Glutamatergic neuron (in vitro differentiated cells): ENCODE measurements around the gene PPP6R3. TPM values are rescaled to one million over a fixed set of nuclear protein-coding genes. Genes with fewer than 3 reads are reported as not detected.

Experiments used
- DNase-seq: peaks from one replicate; pipeline ENCODE4 v3.0.0; 2022
- H3K27ac Mint-ChIP-seq: one replicate; pipeline ENCODE4 v1.8.0; 2020; ENCODE audit warnings: mild to moderate bottlenecking, mixed read lengths, inconsistent platforms; ENCODE audit not compliant: unreplicated experiment
- H3K27me3 Mint-ChIP-seq: one replicate; pipeline ENCODE4 v1.8.0; 2020; ENCODE audit warnings: mild to moderate bottlenecking, moderate library complexity, mixed read lengths, inconsistent platforms; ENCODE audit not compliant: unreplicated experiment
- H3K36me3 Mint-ChIP-seq: one replicate; pipeline ENCODE4 v1.8.0; 2020; ENCODE audit warnings: mild to moderate bottlenecking, mixed read lengths, inconsistent platforms; ENCODE audit not compliant: unreplicated experiment
- H3K4me1 Mint-ChIP-seq: one replicate; pipeline ENCODE4 v1.8.0; 2020; ENCODE audit warnings: mild to moderate bottlenecking, low read depth, mixed read lengths, inconsistent platforms; ENCODE audit not compliant: unreplicated experiment
- H3K4me3 Mint-ChIP-seq: one replicate; pipeline ENCODE4 v1.8.0; 2020; ENCODE audit warnings: mild to moderate bottlenecking, mixed read lengths, inconsistent platforms; ENCODE audit not compliant: unreplicated experiment
- H3K9me3 Mint-ChIP-seq: one replicate; pipeline ENCODE4 v1.8.0; 2020; ENCODE audit warnings: mild to moderate bottlenecking, moderate library complexity, mixed read lengths, inconsistent platforms; ENCODE audit not compliant: unreplicated experiment
- CTCF ChIP-seq: fragments of 200-600 bp; sonication (generic); IDR thresholded peaks from one replicate; pipeline ENCODE4 v1.5.0; 2021; ENCODE audit not compliant: partially characterized antibody, unreplicated experiment
- total RNA-seq: library from RNA; stranded (reverse); fragmentation: NEBNext Ultra II Directional; extraction: Animal tissue kit (Norgen Biotek cat#: 25700); gene quantifications from one replicate; pipeline ENCODE4 v1.2.1, GENCODE V29; 2021; ENCODE audit not compliant: unreplicated experiment

The PPP6R3 gene
- total RNA-seq, 1 donor from 2014 or later = 312 TPM

DNA sequence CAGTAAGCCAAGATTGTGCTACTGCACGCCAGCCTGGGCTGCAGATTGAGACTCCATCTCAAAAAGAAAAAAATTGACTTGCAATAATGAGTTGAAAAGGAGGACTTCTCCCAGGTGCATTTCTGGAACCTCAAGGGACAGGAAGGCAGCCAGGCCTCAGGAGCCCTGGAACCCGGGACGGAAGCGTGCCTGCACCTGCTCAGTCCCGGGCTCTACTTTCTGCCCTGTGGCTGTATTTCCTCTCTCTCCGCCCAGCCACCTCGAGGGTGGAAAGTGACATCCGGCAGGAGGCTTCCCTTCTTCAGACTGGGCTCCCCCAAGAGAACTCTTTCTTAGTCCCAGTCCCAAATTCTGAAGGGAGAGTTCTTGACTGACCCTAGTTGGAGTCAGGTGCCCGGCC lies 203.6 kb downstream of the PPP6R3 start:
- Mint-ChIP-seq H3K27me3 (peaks cover 11% of the 10 kb centered on the region), H3K4me3 (no peak overlapping the region), H3K9me3 (peaks cover 2% of the 10 kb centered on the region), H3K27ac (no peak overlapping the region), H3K36me3 (peaks cover 6% of the 10 kb centered on the region), H3K4me1 (peaks cover 3% of the 10 kb centered on the region)
- no peak for TF ChIP-seq CTCF
- no peak for DNase-seq

- TF ChIP-seq CTCF = no peak
- H3K9me3 Mint-ChIP-seq = peaks cover 2% of the 10 kb centered on the region
Measured at GRCh38 chr11:68664906-68665305, 204.4 kb downstream of the PPP6R3 start.

More at GRCh38 chr11:68664906-68665305, 204.4 kb downstream of the PPP6R3 start:
- H3K36me3 Mint-ChIP-seq = peaks cover 6% of the 10 kb centered on the region
- no peak overlapping the region for H3K4me3 Mint-ChIP-seq
- DNase-seq = no peak
- H3K27ac Mint-ChIP-seq = no peak overlapping the region
- H3K27me3 Mint-ChIP-seq = peaks cover 11% of the 10 kb centered on the region
- peaks cover 2% of the 10 kb centered on the region for H3K4me1 Mint-ChIP-seq

Other genes with a start within 250 kb of the PPP6R3 start
- gene KMT5B, start 247.5 kb upstream of the PPP6R3 start, total RNA-seq = 77.4 TPM
- 58.4 TPM for gene C11orf24, start 188.8 kb upstream of the PPP6R3 start, total RNA-seq
- gene LRP5, start 148.2 kb upstream of the PPP6R3 start, total RNA-seq = 17.4 TPM
- gene GAL, start 223.8 kb downstream of the PPP6R3 start, total RNA-seq = 37.6 TPM